ENCODE results near the gene KCNS1. TPM values are rescaled to one million over a fixed set of nuclear protein-coding genes. Genes with fewer than 3 reads are reported as not detected.
"Not testable (repeated sequence)": the region's sequence is repeated elsewhere in the genome, so short reads cannot be mapped to it uniquely, and the experiment has no call there.

The KCNS1 gene, protein sequence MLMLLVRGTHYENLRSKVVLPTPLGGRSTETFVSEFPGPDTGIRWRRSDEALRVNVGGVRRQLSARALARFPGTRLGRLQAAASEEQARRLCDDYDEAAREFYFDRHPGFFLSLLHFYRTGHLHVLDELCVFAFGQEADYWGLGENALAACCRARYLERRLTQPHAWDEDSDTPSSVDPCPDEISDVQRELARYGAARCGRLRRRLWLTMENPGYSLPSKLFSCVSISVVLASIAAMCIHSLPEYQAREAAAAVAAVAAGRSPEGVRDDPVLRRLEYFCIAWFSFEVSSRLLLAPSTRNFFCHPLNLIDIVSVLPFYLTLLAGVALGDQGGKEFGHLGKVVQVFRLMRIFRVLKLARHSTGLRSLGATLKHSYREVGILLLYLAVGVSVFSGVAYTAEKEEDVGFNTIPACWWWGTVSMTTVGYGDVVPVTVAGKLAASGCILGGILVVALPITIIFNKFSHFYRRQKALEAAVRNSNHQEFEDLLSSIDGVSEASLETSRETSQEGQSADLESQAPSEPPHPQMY
- under 1 TPM in 2 of 4 donors, not detected in 2; 0.21 to 0.22 TPM for total RNA-seq

DNA sequence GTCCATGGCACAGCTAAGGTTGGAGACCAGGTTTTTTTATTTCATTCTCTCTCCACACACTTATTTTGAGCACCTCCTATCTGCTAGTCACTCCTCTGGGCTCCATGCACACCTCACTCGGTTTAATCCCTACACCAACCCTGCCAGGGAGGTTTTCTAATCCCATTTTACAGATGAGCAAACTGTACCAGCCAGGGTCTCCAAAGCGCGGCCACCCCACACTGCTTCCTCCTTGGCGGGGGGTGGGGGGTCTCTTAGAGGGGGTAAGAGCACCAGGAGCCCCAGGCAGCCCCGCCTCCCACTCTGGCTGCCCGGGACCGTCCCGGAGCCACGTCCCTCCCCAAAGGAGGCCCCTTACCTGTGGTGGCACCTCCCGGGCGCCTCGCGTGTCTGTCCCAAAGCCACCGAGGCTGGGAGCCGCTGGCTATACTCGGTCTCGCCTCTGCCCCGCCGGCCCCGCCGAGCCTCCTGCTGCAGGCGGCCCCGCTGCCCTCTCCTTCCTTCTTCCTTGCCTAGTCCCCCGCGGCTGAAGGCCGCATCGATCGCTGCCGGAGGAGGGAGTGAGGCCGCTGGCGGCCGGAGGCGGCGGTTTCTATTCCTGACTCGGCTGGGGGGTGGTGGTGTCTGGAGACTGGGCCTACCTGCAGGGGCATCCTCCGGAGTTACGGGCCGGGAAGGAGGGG, at the start of gene KCNS1:
Gene KCNS1 (minus strand): TSS at position 565 of the 683 bp plus-strand sequence. CDS start 1,891 bp downstream, outside the sequence.
- Histone ChIP-seq H3K4me3 (peak within 1 kb of the TSS in 1 of 4 donors; percentile 12), H3K27ac (no peak within 1 kb of the TSS), H3K9me3 (no peaks in the 10 kb centered on the region), H3K4me1 (peaks cover 0 to 26% (median 0%) of the 10 kb centered on the region in 4 donors), H3K27me3 (peaks cover 0 to 47% of the 10 kb centered on the region in 2 donors), H3K36me3 (no peaks in the 10 kb centered on the region)
- no peak for DNase-seq (ENCODE audit: low spot score in 2 of 2)
- 18 to 33% methylated on average over 6 to 38 of the region's 38 CpGs for WGBS, 2 donors
- no peak for TF ChIP-seq EP300 (IDR thresholded peaks at IDR 0.05)
- TF ChIP-seq, protein P1, sequence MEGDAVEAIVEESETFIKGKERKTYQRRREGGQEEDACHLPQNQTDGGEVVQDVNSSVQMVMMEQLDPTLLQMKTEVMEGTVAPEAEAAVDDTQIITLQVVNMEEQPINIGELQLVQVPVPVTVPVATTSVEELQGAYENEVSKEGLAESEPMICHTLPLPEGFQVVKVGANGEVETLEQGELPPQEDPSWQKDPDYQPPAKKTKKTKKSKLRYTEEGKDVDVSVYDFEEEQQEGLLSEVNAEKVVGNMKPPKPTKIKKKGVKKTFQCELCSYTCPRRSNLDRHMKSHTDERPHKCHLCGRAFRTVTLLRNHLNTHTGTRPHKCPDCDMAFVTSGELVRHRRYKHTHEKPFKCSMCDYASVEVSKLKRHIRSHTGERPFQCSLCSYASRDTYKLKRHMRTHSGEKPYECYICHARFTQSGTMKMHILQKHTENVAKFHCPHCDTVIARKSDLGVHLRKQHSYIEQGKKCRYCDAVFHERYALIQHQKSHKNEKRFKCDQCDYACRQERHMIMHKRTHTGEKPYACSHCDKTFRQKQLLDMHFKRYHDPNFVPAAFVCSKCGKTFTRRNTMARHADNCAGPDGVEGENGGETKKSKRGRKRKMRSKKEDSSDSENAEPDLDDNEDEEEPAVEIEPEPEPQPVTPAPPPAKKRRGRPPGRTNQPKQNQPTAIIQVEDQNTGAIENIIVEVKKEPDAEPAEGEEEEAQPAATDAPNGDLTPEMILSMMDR (IDR thresholded peaks at IDR 0.05): no peak
- TF ChIP-seq POLR2A (IDR thresholded peaks at IDR 0.05): no peak

DNA sequence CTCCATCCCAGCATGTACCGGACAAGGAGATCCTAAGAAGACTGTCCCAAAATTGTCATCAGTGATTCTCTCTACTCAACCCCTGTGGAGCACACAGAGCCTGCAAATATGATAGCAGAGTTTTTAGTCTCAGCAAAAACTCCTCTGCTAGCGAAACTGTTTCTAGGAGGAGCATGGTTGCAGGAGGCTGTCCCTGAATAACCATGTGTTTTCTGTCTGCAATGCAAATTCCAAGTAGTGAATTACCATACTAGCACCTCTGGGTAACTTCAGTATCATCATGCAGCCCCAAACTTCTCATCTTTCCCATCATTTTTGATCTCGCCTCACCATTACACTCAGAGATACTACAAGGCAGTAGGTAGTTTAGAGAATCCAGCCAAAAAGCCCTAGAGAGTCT, 48.1 kb upstream of the KCNS1 start:
- no peaks in the 10 kb centered on the region for H3K36me3 ChIP-seq
- peaks cover 0 to 8% of the 10 kb centered on the region in 2 donors for H3K27me3 ChIP-seq
- H3K4me3 ChIP-seq: no peak overlapping the region
- H3K4me1 ChIP-seq: no peaks in the 10 kb centered on the region
- DNase-seq (ENCODE audit: low spot score in 2 of 2): no peak
- H3K9me3 ChIP-seq: no peaks in the 10 kb centered on the region
- TF ChIP-seq EP300 (IDR thresholded peaks at IDR 0.05) (no peak), POLR2A (IDR thresholded peaks at IDR 0.05) (no peak)
- TF ChIP-seq, protein P1 (IDR thresholded peaks at IDR 0.05): no peak
- WGBS, 2 donors: 91 to 93% methylated on average over 3 of the region's 3 CpGs
- H3K27ac ChIP-seq: no peak overlapping the region

DNA sequence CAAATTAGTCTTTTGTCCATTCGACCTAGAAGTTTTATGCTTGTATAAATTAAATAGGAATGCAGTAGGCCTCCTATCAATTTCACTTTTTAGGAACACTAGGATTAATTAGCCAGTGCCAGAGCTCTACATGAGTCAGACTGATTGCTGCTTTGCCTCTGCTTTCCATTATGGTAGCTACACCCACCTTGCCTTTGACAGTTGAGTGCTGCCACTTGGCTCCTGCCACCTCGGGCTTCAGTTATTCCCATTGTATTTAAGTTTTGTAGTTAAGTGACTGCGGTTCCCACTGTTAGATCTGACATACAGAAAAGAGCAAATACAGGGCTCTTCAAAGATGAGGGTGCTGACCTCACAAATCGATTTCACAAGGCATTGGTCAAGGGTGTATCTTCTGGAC, 39.9 kb upstream of the KCNS1 start:
- no peaks in the 10 kb centered on the region for H3K36me3 ChIP-seq
- WGBS, 2 donors: 77 to 81% methylated on average over 4 of the region's 4 CpGs
- TF ChIP-seq POLR2A (IDR thresholded peaks at IDR 0.05) (no peak), EP300 (IDR thresholded peaks at IDR 0.05) (no peak)
- TF ChIP-seq, protein P1 (IDR thresholded peaks at IDR 0.05): no peak

DNA sequence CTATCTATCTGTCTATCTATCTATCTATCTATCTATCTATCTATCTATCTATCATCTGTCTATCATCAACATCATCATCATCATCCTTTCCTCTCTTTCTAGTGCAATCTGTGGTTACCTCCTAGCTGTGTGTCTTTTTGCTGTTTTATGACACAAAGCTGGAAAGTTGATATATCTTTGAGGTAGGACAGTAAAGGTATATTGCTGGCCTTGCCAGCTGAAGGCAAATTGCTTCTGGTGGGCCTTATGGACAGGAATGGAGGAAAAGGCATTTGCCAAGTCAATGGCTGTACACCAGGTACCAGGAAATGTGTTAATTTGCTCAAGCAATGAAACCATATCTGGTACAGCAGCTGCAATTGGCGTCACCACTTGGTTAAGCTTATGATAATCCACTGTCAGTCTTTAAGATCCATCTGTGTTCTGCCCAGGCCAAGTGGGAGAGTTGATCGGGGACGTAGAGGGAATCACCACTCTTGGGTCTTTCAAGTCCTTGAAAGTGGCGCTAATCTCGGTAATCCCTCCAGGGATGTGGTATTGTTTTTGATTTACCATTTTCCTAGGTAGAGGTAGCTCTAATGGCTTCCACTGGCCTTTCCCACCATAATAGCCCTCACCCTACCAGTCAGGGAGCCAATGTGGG, 38.9 kb upstream of the KCNS1 start:
- not testable (repeated sequence) for H3K27me3 ChIP-seq; H3K4me1 ChIP-seq; H3K9me3 ChIP-seq; H3K36me3 ChIP-seq; H3K27ac ChIP-seq; DNase-seq (ENCODE audit: low spot score in 2 of 2); H3K4me3 ChIP-seq
- 86 to 95% methylated on average over 5 of the region's 5 CpGs for WGBS, 2 donors

More for the DNA sequence above, 39.9 kb upstream of the KCNS1 start:
- Histone ChIP-seq H3K4me1 (no peaks in the 10 kb centered on the region), H3K27me3 (no peaks in the 10 kb centered on the region), H3K4me3 (no peak overlapping the region), H3K27ac (no peak overlapping the region), H3K9me3 (no peaks in the 10 kb centered on the region)
- no peak for DNase-seq (ENCODE audit: low spot score in 2 of 2)

DNA sequence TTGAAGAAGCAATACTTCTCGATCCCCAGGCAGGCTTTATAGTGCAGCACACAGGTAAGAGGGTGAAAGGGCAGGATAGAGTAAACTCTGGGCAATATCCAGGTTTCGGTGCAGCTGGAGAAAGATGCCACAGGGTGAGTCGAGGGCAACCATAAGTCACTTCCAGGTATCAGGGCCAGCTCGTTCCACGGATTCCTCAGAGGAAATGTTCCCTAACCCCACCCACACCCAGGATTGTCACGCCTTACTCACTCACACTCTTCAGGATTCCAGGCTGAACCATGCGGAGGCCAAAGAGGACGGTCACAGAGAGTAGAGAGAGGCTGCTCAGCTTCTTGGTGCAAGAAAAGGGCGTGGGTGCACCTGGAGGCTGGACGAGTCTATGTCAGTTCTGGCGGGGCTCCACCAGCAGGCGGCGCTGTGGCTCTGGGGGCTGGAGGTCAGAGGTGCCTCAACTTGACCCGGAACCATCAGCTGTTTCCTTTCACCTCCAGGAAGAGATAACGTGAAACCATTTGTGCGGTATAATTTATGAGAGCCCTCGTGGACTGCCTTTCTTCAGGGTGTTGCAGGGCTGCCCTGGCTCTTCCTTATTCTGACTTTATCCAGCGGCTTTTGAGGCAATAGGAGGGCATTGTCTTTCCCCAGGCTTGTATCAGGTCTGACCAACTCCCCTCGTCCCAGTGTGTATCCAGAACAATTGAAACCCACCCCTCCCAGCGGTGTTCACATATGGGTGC, 37.8 kb upstream of the KCNS1 start:
- no peak for TF ChIP-seq EP300 (IDR thresholded peaks at IDR 0.05)
- TF ChIP-seq, protein P1 (IDR thresholded peaks at IDR 0.05): peak in 4 of 5 experiments; percentile 18 to 44 (median 38)
- H3K4me3 ChIP-seq: no peak overlapping the region
- no peaks in the 10 kb centered on the region for H3K36me3 ChIP-seq
- WGBS, 2 donors: 38 to 47% methylated on average over 17 to 20 of the region's 20 CpGs
- no peak overlapping the region for H3K27ac ChIP-seq
- no peaks in the 10 kb centered on the region for H3K4me1 ChIP-seq
- H3K9me3 ChIP-seq: peaks cover 0 to 11% (median 0%) of the 10 kb centered on the region in 4 donors
- peak in 1 of 2 donors; percentile 32 for DNase-seq (ENCODE audit: low spot score in 2 of 2)
- H3K27me3 ChIP-seq: no peaks in the 10 kb centered on the region

All from tibial nerve (tissue), 4 donors.